GM19324 (cell line): Measurements from ENCODE around the gene CDH4.

Experiments used
- ATAC-seq: cut with Tn5 transposase; IDR thresholded peaks from one replicate; pipeline ENCODE4 v1.9.1; 2021; ENCODE audit warnings: mild to moderate bottlenecking, moderate library complexity; ENCODE audit not compliant: unreplicated experiment, low FRiP score

CDH4 gene

GRCh38 chr20:61522498-61523090, 270.5 kb downstream of the CDH4 start:
- no peak for ATAC-seq

- no peak for ATAC-seq
These were observed 271.1 kb downstream of the CDH4 start for GRCh38 chr20:61523145-61523544.

GRCh38 chr20:61524951-61525666, 273.0 kb downstream of the CDH4 start:
- no peak for ATAC-seq

DNA sequence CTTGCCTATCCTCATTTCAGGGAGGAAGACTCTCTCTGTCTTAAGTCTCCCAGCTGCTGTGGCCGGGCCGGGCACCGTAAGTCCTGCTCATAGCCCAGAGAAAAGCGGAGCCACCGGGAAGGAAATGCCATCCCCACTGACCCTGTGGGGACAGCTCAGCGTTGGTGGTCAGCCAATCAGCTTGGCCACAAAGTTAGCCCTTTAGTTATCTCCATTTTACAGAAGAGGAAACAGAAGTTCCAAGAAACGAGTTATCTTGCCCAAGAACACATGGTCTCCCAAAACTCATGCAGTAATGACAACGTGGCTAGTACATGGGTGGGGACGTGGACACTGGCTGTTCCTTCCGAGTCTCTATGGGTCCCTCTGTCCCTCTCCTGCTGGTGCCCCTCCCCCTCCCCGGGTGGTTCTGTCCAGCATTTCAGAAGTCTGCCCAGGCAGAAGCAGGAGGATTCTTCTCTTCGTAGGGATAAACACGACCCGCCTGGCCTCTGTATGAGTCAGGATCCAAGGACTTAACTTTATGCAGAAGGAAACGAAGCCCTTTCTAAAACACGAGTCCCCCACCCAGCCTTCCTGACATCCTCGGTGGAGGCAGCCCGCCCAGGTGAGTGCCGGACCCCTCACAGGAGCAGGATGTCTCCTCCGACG, 273.8 kb downstream of the CDH4 start:
- ATAC-seq, result no peak

- ATAC-seq, result no peak
These were observed 274.8 kb downstream of the CDH4 start for GRCh38 chr20:61526907-61527306.

DNA sequence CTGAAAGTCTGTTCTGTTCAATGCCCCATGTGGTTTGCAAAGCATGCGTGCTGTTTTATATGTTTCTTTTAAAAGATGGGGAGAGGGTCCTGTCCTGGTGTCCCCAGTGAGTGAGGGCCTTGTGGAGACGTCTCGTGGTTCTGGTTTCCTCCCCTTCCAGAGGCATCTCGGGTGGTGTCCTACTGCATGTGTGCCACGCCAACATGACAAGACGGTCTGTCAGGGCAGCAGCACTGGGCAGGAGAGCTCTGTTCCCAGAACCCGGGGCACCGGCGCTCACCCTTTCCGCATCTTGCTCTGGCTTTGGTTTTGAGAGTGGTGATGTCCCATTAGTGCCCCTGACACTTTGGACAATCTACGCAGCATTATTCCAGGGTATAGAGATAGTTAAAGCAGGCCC, 275.6 kb downstream of the CDH4 start:
- ATAC-seq, result no peak

DNA sequence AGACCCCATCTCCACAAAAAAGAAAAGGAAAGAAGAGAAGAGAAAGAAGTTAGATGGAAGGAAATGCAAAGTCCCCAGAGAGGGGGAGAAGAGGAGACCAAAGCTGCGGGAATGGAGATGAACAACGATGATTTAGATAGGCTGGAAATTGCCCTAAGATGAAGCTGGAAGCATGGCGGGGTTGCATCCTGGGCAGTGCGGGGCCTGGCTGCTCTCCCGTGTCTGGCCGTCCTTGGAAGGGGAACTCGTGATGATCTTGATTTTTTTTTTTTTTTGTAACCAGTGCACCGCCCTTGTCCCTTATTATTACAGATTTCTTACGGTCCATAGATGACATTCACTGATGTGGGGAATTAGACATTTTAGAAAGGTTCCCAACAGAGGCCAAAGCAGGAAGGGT, 276.5 kb downstream of the CDH4 start:
- ATAC-seq, result no peak

DNA sequence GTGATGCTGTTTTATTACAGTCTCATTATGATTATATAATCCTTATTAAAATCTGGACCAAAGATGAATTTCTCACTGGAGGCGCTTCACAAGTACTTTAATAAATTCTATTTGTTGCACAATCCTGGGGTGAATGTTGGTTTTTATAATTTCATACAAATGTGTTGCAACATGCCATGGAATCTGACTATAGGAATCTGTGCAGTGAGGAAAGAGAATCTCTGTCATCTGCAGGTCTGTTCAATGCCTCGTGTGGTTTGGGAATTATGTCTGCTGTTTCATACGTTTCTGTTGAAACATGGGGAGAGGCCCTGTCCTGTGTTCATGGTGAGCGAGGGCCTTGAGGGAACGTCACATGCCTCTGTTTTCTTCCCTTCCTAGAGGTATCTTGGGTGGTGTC, 277.3 kb downstream of the CDH4 start:
- no peak for ATAC-seq

- no peak for ATAC-seq
These were observed 279.7 kb downstream of the CDH4 start for GRCh38 chr20:61531553-61532345.

- ATAC-seq, result no peak
These were observed 280.7 kb downstream of the CDH4 start for GRCh38 chr20:61532736-61533135.

GRCh38 chr20:61533231-61533631, 281.2 kb downstream of the CDH4 start:
- ATAC-seq, result no peak

DNA sequence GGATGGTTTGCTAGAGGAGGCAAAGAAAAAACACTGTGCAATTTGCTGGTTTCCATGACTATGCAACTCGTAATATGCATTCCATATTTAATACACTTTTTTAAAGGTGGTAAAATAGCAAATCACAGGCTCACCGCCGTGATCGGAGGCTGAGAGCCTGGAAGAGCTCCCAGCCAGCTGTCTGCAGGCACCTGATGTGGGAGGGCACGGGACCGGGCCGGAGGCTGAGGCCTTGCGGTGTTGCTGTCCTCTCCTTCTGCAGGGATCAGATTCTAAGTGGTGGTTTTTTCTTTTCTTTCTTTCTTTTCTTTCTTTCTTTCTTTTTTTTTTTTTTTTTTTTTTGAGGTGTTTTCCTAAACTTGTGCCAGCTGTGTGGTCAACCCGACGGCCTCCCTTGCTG, 282.3 kb downstream of the CDH4 start:
- ATAC-seq, result no peak

- ATAC-seq, result no peak
These were observed 283.0 kb downstream of the CDH4 start for GRCh38 chr20:61535091-61535490.

GRCh38 chr20:61535536-61535935, 283.5 kb downstream of the CDH4 start:
- no peak for ATAC-seq

GRCh38 chr20:61535956-61536355, 283.9 kb downstream of the CDH4 start:
- ATAC-seq, result no peak

GRCh38 chr20:61536671-61537070, 284.6 kb downstream of the CDH4 start:
- ATAC-seq, result no peak

DNA sequence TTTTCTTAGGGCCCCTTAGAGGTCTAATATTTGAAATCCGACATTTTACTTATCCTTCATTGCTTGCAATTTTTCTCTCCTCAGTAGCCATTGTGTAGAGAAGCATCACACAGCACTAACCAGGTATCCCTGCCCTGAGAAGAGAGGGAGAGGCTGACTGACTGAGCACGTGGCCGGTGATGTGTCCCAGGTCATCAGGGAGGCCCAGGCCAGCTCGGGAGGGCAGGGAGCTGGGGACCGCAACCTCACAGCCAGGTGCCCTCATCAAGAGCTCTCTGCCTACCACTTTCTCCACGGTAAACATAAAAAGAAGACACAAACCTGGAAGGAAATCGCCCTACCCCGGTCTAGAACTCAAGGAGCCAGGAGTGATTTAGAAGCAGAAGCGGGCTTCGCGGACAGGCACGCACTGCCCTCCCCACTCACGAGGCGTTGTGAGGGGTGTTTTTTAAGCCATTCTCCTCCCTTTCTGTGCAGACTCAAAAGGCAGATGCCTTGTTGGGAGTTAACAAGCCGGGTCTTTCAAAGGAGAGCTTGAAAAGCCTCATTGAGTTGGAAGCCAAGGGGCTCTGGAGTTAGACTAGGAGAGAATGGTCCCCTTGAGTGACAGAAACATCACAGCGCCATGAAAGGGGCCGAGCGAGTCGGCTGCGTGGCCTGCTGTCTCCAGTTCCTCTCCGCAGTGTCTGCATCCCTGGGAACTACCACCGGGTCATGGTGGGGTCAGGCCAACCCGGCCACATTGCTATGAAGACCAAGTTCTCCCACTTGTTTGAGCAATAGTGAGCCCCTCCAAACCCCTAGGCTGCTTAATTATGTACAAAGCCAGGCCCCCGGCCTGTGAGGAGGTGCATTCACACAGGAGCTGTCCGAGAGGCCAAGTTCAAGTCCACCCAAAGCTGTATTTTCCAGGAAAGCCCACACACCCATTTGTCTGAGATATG, 285.4 kb downstream of the CDH4 start:
- ATAC-seq, result no peak

DNA sequence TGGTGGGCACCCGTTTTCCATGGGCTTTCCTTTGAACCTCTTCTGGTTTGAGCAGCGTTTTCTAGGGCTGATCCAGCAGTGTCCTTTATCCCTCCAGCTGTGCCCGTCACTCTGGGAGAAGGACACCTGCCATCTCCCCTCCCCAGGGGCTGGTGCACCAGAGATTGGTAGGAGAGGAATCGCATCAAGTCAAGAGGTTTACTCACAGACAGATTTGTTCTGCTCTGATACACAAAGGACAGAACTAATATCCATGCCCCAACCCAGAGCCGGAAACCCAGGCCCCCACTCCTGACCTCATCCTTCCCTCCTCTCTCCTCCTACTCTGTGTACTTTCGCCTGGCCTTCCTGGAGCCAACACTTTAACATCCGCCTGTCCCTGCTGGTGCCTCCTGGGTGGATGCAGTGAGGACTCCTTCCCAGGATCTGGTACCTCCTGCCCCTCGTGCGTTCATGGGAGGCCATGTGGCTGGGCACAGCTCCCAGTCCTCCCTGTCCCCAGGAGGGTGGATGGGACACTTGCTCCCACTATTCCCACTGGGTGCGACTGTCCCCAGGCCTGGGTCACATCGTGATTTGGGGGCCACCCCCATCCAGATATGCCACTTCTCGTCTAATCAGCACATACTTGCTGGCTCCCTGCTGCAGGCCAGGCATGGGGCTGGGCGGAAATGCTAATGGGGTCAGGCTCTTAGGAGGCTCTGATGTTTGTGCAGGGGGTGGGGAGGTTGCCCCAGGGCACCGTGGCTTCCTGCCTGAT, 286.3 kb downstream of the CDH4 start:
- no peak for ATAC-seq

DNA sequence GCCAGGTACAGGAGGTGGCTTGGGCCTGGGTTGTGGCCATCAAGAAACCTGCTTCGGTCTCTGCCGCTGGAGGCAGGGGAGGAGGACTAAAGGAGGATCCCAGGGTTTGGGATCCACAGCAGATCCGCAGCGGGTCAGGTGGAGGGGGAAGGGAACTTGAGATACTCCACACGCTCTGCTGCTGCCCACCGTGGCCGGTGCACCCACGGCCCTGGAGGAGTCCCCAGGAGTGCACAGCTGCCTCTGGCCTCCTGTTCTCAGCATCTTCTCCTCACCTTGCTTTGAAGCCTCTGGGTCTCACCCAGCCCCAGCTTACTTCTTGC, 286.8 kb downstream of the CDH4 start:
- no peak for ATAC-seq
